Chondrocyte (in vitro differentiated cells): ENCODE results near the gene SLC9A2. TPM values are rescaled to one million over a fixed set of nuclear protein-coding genes. Genes with fewer than 3 reads are reported as not detected.

Experiments
- DNase-seq: peaks from one replicate; pipeline ENCODE4 v3.0.0; 2021; ENCODE audit warnings: mixed read lengths, low spot score
- H3K27ac Mint-ChIP-seq: one replicate; pipeline ENCODE4 v1.8.0; 2021; ENCODE audit warnings: mild to moderate bottlenecking, moderate library complexity, mixed read lengths; ENCODE audit not compliant: unreplicated experiment
- H3K27me3 Mint-ChIP-seq: 2 replicates; pipeline ENCODE4 v1.8.0; 2021; ENCODE audit warnings: low read depth, mixed read lengths
- H3K36me3 Mint-ChIP-seq: 2 replicates; pipeline ENCODE4 v1.8.0; 2021; ENCODE audit warnings: low read depth, mixed read lengths
- H3K4me1 Mint-ChIP-seq: 2 replicates; pipeline ENCODE4 v1.8.0; 2021; ENCODE audit warnings: low read depth, mild to moderate bottlenecking, mixed read lengths
- H3K4me3 Mint-ChIP-seq: one replicate; pipeline ENCODE4 v1.8.0; 2021; ENCODE audit warnings: mild to moderate bottlenecking, moderate library complexity, mixed read lengths; ENCODE audit not compliant: unreplicated experiment
- H3K9me3 Mint-ChIP-seq: 2 replicates; pipeline ENCODE4 v1.8.0; 2021; ENCODE audit warnings: low read depth, mixed read lengths
- total RNA-seq: library from RNA; stranded (reverse); gene quantifications from 3 replicates; pipeline ENCODE4 v1.2.1, GENCODE V29; 2021
- TF ChIP-seq, protein P1 (sequence below): fragments of 200-600 bp; sonication (generic); IDR thresholded peaks from 2 replicates; pipeline ENCODE4 v1.5.0; 2021; ENCODE audit warnings: antibody characterized with exemption, mild to moderate bottlenecking, moderate library complexity

SLC9A2 gene
- total RNA-seq, 1 donor from 2014 or later: not detected

DNA sequence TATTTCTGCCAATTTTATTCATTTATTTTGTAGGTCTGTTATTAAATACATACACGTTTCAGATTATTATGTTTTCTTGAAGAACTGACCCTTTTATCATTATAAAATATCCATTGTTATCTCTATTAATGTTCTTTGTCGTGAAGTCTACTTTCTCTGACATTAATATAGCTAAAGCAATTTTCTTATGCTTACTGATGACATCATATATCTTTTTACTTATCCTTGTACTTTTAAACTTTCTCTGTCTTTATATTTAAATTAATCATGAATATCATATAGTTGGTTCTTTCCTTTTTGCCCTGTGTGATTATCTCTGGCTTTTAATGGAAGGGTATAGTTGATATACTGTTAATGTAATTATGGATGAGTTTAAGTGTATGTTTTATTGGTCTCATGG is 36.5 kb upstream of the SLC9A2 start:
- DNase-seq: no peak
- peaks cover 9% of the 10 kb centered on the region for H3K27me3 Mint-ChIP-seq

DNA sequence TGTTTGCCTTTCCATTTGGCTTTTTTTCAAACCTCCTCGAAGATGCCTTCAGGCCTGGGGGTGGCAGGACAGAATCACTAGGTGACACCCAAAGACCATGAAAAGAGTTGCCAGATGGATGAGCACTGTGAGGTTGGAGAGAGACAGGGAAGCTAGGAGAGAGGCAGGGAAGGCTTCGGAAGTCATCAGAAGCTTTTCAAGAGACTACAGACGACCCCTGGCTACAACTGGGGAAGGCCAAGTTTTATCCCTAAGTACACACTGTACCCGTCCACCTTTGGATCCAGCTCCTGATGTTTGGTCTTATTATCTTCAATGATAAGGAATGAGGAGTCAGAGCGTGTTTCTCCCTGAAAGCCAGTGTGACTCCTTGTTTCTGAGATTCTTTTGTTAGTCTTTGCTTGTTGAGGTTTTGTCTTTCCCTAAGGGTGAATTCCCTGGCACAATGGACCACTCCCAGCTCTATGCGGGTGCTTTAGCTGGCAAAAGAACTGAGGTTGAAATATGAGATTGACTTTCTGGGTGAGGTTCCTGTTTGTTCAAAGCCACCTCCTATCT is 33.4 kb upstream of the SLC9A2 start:
- H3K27ac Mint-ChIP-seq: no peak overlapping the region
- no peak for DNase-seq
- no peak overlapping the region for H3K4me3 Mint-ChIP-seq
- no peaks in the 10 kb centered on the region for H3K4me1 Mint-ChIP-seq
- H3K9me3 Mint-ChIP-seq: no peaks in the 10 kb centered on the region
- peaks cover 25% of the 10 kb centered on the region for H3K27me3 Mint-ChIP-seq
- TF ChIP-seq, protein P1, sequence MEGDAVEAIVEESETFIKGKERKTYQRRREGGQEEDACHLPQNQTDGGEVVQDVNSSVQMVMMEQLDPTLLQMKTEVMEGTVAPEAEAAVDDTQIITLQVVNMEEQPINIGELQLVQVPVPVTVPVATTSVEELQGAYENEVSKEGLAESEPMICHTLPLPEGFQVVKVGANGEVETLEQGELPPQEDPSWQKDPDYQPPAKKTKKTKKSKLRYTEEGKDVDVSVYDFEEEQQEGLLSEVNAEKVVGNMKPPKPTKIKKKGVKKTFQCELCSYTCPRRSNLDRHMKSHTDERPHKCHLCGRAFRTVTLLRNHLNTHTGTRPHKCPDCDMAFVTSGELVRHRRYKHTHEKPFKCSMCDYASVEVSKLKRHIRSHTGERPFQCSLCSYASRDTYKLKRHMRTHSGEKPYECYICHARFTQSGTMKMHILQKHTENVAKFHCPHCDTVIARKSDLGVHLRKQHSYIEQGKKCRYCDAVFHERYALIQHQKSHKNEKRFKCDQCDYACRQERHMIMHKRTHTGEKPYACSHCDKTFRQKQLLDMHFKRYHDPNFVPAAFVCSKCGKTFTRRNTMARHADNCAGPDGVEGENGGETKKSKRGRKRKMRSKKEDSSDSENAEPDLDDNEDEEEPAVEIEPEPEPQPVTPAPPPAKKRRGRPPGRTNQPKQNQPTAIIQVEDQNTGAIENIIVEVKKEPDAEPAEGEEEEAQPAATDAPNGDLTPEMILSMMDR: no peak
- no peaks in the 10 kb centered on the region for H3K36me3 Mint-ChIP-seq

More for the DNA sequence above, 36.5 kb upstream of the SLC9A2 start:
- H3K36me3 Mint-ChIP-seq: no peaks in the 10 kb centered on the region
- no peaks in the 10 kb centered on the region for H3K4me1 Mint-ChIP-seq
- H3K4me3 Mint-ChIP-seq: no peak overlapping the region
- peaks cover 6% of the 10 kb centered on the region for H3K9me3 Mint-ChIP-seq
- TF ChIP-seq, protein P1: no peak
- no peak overlapping the region for H3K27ac Mint-ChIP-seq

DNA sequence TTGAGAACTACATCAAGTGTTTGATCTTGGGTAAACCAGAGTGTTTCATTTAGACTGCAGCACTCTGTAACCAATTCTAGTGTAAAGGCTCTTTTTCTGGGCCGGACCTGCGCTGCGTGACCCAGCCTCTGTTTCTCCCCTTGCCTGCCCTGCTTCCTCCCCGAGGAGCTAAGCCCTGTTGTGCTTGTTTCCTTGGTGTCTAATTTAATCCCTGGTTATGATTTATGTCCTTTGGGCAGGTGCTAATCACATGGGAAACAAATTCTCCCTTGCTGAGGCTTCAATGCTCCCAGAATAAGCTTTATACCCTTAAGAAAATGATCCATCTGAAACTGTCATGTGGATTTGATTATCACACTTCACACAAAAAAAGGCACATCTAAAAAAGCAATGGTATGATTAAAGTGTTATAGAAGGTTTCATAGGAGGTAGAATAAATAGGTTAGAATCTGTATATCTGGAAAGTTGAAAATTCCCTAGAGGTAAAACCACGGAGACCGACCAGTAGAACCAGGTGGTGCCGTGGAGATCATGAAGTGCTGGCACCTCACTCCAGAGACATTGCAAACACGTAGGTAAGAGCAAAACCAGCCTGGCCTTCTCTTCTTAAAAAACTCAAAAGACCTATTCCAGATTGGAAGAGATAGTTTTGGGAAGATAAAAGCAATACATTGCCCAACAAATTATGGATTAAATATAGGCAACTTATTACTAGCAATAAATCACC is 31.0 kb upstream of the SLC9A2 start:
- Mint-ChIP-seq H3K4me1 (no peaks in the 10 kb centered on the region), H3K27me3 (peaks cover 36% of the 10 kb centered on the region), H3K4me3 (no peak overlapping the region), H3K9me3 (no peaks in the 10 kb centered on the region), H3K27ac (no peak overlapping the region), H3K36me3 (no peaks in the 10 kb centered on the region)
- DNase-seq: no peak
- TF ChIP-seq, protein P1: no peak

DNA sequence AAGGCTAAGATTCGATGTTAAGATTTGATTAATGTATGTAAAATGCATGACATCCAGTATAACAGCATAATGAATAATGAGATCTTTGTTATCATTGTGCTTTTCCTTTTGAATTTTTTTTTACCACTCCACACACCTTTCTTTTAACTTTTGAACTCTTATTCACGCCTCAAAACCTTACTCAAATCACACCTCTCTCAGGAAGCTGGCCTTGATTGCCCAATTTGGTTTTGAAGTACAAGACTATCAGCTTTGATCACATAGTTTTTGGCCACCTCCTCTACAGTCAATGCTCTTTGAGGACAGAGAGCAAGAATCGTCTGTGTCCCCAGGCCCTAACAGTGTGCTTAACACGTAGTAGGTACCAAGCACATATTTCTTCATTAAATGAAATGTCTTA is 29.9 kb upstream of the SLC9A2 start:
- H3K27ac Mint-ChIP-seq: no peak overlapping the region
- DNase-seq: no peak
- no peaks in the 10 kb centered on the region for H3K36me3 Mint-ChIP-seq
- no peaks in the 10 kb centered on the region for H3K4me1 Mint-ChIP-seq
- H3K4me3 Mint-ChIP-seq: no peak overlapping the region
- TF ChIP-seq, protein P1: no peak
- H3K9me3 Mint-ChIP-seq: no peaks in the 10 kb centered on the region
- peaks cover 35% of the 10 kb centered on the region for H3K27me3 Mint-ChIP-seq

DNA sequence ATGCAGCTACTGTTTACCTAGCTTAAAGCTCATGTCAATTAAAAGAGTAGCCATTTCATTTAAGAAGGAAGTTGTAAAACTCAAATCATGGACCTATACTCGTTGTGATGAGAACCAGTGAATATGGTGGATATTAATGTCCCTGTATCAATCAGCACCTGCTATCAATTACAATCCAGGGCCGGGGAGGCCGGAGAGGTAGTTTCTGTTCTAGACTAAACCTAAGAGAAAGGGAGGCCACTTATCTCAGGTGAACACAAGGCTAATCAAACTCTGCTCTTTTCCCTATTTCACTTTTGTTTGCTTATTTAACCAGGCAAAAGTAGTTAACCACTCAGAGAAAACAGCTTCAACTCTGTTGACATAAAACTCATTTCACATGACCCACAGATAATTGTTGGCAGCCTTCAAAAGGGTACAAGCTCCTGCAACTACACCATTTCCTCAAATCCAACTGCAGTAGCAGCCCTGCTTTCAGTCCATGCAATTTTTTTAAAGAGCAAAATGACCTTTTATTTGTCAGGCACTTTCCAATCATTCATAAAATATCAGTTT is 27.8 kb upstream of the SLC9A2 start:
- Mint-ChIP-seq H3K9me3 (no peaks in the 10 kb centered on the region), H3K4me3 (no peak overlapping the region), H3K27me3 (peaks cover 44% of the 10 kb centered on the region), H3K27ac (no peak overlapping the region), H3K36me3 (no peaks in the 10 kb centered on the region), H3K4me1 (no peaks in the 10 kb centered on the region)
- TF ChIP-seq, protein P1: no peak
- DNase-seq: no peak
